NCI-H1694 treated with DMSO at 0.1 percent for 48 hours (cell line): ENCODE results near the gene CD84.
"Not testable (repeated sequence)": the region's sequence is repeated elsewhere in the genome, so short reads cannot be mapped to it uniquely, and the experiment has no call there.

Source experiments
- DNase-seq: peaks from one replicate; lab custom pipeline; 2025; lab: John Stamatoyannopoulos, UW

The CD84 gene

GRCh38 chr1:160503087-160503486 lies 76.2 kb downstream of the CD84 start:
- no peak for DNase-seq

GRCh38 chr1:160500321-160500990 lies 78.8 kb downstream of the CD84 start:
- DNase-seq: no peak

- DNase-seq: no peak
These were observed 79.7 kb downstream of the CD84 start for GRCh38 chr1:160499631-160500030.

- DNase-seq: not testable (repeated sequence)
These were observed 80.8 kb downstream of the CD84 start for GRCh38 chr1:160498301-160499065.

GRCh38 chr1:160496334-160496733 lies 83.0 kb downstream of the CD84 start:
- DNase-seq: no peak

GRCh38 chr1:160494620-160495019 lies 84.7 kb downstream of the CD84 start:
- peak; percentile 97 for DNase-seq

GRCh38 chr1:160492617-160493016 lies 86.7 kb downstream of the CD84 start:
- no peak for DNase-seq

- DNase-seq: no peak
These were observed 87.3 kb downstream of the CD84 start for GRCh38 chr1:160491981-160492380.
